ENCODE data around the gene SMIM27.

Gene SMIM27

DNA sequence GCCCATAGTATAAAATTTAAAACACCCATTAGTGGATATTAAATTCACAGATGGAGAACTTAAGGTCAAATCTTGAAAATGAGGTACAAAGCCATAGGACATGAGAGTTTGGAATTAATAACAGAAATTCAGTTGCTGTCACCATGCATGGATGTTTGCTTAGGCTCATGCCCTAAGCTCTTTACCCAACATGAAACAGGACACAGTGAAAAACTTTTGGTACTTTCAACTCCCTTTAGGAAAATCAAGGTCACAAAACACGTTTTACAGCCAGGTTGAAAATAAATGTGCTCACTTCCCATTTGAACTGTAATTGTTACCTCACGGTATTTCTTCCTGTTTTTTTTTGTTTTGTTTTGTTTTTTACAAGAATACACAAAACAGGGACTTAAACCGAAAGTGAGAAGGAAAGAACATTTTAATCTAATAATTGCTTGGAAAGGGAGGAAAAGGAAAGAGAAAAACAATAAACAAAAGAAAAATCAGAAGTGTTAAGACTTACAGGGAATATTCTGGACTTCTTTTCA, 6.3 kb downstream of the SMIM27 start:
- no peak for DNase-seq (ENCODE audit: low spot score)
- TF ChIP-seq CTCF (IDR thresholded peaks at IDR 0.05; ENCODE audit: extremely low read depth, missing control alignments) = no peak

DNA sequence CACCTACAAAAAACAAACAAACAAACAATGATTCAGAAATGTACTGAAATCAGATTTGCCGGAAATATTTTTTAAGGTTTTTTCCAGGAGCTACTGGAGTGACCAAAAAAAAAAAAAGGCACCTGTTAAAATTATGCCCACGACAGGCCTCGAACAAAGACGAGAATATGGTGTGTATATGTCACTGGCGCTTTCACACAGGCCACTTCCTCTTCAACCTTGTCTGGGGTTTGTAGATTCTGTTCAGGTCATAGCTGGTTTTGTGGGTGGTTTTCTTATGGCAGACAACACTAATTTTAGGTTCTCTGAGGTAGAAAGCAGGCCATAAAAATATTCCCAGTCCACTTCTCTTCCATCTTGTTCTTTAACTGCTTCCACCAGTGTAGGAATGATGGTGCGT, 13.8 kb downstream of the SMIM27 start:
- DNase-seq (ENCODE audit: low spot score) = no peak
- no peak for TF ChIP-seq CTCF (IDR thresholded peaks at IDR 0.05; ENCODE audit: extremely low read depth, missing control alignments)

DNA sequence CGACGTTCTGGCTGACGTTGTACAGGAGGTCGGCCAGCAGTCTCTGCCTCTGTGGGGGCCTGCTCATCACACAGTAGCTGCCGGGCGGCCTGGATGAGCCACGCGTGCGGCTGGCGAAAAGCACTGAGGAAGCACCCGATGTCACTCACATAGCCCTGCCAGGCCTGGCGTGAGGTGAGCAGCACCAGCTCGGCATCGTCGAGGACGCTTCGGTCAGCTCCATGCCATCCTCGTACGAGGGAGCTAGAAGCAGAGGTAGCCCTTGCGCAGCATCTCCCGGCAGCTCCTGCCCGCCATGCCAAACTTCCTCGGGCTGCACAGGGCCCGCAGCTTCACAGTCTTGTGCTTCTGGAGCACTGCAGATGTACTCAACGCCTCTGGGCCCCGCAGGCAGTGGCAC, 14.6 kb downstream of the SMIM27 start:
- TF ChIP-seq CTCF (IDR thresholded peaks at IDR 0.05; ENCODE audit: extremely low read depth, missing control alignments) = no peak
- DNase-seq (ENCODE audit: low spot score) = no peak

GRCh38 chr9:32570262-32570661, 18.1 kb downstream of the SMIM27 start:
- no peak for TF ChIP-seq CTCF (IDR thresholded peaks at IDR 0.05; ENCODE audit: extremely low read depth, missing control alignments)
- DNase-seq (ENCODE audit: low spot score) = no peak

GRCh38 chr9:32571969-32572899, 20.1 kb downstream of the SMIM27 start:
- peak; percentile 58 for TF ChIP-seq CTCF (IDR thresholded peaks at IDR 0.05; ENCODE audit: extremely low read depth, missing control alignments)
- peak; percentile 77 for DNase-seq (ENCODE audit: low spot score)

DNA sequence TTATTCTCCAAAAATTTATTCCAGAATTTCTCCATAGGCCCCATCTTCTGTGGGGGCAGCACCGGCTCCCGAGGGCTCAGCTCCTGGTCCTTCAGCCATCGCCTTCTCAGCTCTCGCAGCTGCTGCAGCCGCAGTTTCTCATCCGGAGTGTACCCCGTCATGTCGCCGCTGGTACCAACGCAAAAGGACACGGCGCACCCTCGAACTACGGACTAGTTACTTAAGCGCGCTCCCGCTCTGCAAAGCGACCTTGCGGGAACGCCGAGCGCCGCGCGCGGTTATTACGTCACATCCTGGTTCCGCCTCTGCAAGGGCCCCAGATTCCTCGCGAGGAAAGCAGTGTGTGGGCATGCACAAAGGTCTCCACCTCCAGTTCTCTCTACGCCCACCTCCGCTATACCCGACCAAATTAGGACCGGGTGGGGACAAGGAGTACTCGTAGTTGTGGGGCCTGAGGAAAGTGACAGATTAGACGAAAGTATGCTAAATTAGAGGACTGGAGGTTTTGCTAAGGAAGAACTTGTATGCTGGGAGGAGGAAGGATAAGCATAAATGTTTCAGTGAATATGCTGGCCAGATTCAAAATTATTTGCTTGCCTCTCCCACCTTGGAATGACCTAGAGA, 20.9 kb downstream of the SMIM27 start, which contains the start of gene NDUFB6:
Gene NDUFB6, minus strand, starts transcription at position 260 of the 624 bp plus-strand sequence. Its CDS starts 99 bp downstream, at position 161.
- peak; percentile 90 for DNase-seq (ENCODE audit: low spot score)
- TF ChIP-seq CTCF (IDR thresholded peaks at IDR 0.05; ENCODE audit: extremely low read depth, missing control alignments) = no peak

DNA sequence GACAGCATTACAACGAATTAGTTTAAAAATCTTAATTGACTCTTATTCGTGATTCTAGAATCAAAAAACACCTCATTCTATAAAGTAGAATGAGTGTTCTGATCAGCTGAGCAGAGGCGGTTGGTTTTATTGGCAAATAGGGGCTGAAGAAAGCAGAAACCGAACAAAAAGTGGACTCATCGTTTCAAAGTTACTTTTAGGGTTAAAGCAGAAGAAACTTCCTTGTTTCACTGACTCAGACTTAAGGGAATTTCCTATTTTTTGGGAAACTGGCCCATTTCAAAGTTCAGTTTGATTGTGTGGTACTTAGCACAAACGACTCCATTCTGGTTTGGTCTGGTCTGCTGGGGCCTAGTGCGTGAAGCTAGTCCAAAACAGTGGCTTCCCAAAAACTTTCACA, 21.7 kb downstream of the SMIM27 start:
- TF ChIP-seq CTCF (IDR thresholded peaks at IDR 0.05; ENCODE audit: extremely low read depth, missing control alignments) = no peak
- no peak for DNase-seq (ENCODE audit: low spot score)
